ENCODE results near the gene PTH2. TPM values are rescaled to one million over a fixed set of nuclear protein-coding genes. Genes with fewer than 3 reads are reported as not detected.
"Not testable (repeated sequence)": the region's sequence is repeated elsewhere in the genome, so short reads cannot be mapped to it uniquely, and the experiment has no call there.

PTH2 gene
- total RNA-seq, 4 donors from 2014 or later, result not detected

DNA sequence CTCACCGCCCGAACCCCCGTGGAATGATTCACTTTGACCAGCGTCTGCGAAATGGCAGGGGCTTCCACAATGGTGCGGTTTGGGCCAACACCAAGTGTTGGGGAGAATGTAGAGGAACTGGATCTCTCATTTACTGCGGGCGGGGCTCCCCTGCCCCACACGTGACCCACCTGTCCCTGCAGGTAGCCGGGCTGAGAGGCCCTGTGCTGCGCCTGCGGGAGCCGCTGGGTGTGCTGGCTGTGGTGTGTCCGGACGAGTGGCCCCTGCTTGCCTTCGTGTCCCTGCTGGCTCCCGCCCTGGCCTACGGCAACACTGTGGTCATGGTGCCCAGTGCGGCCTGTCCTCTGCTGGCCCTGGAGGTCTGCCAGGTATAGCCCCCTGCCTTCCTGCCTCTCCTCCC lies 45.0 kb upstream of the PTH2 start:
- peak overlapping the region; percentile 51 to 57 for H3K27ac ChIP-seq
- H3K4me3 ChIP-seq, result no peak overlapping the region
- TF ChIP-seq, protein P1, sequence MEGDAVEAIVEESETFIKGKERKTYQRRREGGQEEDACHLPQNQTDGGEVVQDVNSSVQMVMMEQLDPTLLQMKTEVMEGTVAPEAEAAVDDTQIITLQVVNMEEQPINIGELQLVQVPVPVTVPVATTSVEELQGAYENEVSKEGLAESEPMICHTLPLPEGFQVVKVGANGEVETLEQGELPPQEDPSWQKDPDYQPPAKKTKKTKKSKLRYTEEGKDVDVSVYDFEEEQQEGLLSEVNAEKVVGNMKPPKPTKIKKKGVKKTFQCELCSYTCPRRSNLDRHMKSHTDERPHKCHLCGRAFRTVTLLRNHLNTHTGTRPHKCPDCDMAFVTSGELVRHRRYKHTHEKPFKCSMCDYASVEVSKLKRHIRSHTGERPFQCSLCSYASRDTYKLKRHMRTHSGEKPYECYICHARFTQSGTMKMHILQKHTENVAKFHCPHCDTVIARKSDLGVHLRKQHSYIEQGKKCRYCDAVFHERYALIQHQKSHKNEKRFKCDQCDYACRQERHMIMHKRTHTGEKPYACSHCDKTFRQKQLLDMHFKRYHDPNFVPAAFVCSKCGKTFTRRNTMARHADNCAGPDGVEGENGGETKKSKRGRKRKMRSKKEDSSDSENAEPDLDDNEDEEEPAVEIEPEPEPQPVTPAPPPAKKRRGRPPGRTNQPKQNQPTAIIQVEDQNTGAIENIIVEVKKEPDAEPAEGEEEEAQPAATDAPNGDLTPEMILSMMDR (IDR thresholded peaks at IDR 0.05), result no peak
- no peak for TF ChIP-seq POLR2A (IDR thresholded peaks at IDR 0.05)
- no peaks in the 10 kb centered on the region for H3K36me3 ChIP-seq
- H3K9me3 ChIP-seq, result no peaks in the 10 kb centered on the region
- no peak for DNase-seq
- H3K27me3 ChIP-seq, result no peaks in the 10 kb centered on the region
- no peaks in the 10 kb centered on the region for H3K4me1 ChIP-seq
- intact Hi-C loops (cut with DNase I; ENCODE audit: low total_unique reads), result no loop called here

DNA sequence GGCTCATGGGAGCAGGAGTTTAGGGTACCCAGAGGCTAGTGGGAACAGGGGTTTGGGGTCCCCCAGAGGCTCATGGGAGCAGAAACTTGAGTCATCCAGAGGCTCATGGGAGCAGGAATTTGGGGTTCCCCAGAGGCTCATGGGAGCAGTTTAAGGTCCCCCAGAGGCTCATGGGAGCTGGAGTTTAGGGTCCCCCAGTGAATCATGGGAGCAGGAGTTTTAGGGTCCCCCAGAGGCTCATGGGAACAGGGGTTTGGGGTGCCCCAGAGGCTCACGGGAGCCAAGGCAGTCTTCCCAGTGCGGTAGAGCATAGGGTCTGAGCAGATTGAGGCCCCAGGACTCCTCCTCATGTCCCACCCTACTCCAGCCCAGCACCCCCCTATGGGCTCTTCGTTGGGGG lies 42.1 kb upstream of the PTH2 start:
- TF ChIP-seq, protein P1 (IDR thresholded peaks at IDR 0.05), result no peak
- TF ChIP-seq POLR2A (IDR thresholded peaks at IDR 0.05), result no peak
- H3K27ac ChIP-seq, result no peak overlapping the region
- H3K27me3 ChIP-seq, result no peaks in the 10 kb centered on the region
- no peaks in the 10 kb centered on the region for H3K36me3 ChIP-seq
- intact Hi-C loops (cut with DNase I; ENCODE audit: low total_unique reads), result no loop called here
- H3K9me3 ChIP-seq, result no peaks in the 10 kb centered on the region
- no peak for DNase-seq
- no peaks in the 10 kb centered on the region for H3K4me1 ChIP-seq
- H3K4me3 ChIP-seq, result no peak overlapping the region

DNA sequence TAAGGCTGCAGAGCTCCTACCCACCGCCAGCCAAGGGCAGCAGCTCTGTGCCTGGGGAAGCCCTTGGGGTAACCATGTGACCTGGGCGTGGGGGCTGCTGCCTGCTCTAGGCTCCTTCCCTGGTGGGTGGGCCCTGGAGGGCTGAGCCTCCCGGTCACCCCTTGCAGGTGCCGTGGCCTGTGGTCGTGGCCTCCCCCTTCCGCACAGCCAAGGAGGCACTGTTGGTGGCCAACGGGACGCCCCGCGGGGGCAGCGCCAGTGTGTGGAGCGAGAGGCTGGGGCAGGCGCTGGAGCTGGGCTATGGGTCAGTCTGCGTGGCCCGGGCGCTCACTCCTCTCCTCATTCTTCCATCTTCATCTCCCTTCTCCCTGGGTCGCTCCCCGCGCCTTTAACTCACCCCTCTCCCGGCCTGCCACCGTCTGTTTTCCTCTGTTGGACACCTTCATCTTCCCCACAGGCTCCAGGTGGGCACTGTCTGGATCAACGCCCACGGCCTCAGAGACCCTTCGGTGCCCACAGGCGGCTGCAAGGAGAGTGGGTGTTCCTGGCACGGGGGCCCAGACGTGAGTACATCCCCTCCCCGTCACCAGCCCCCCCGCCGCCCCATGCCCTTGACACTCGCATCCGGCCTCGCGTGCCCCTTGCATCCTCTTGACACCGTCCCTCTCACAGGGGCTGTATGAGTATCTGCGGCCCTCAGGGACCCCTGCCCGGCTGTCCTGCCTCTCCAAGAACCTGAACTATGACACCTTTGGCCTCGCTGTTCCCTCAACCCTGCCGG lies 40.9 kb upstream of the PTH2 start:
- no peak for TF ChIP-seq POLR2A (IDR thresholded peaks at IDR 0.05)
- TF ChIP-seq, protein P1 (IDR thresholded peaks at IDR 0.05), result no peak
- H3K36me3 ChIP-seq, result no peaks in the 10 kb centered on the region
- intact Hi-C loops (cut with DNase I; ENCODE audit: low total_unique reads), result no loop called here
- H3K27me3 ChIP-seq, result no peaks in the 10 kb centered on the region
- no peak overlapping the region for H3K4me3 ChIP-seq
- H3K27ac ChIP-seq, result no peak overlapping the region
- H3K9me3 ChIP-seq, result no peaks in the 10 kb centered on the region
- no peaks in the 10 kb centered on the region for H3K4me1 ChIP-seq
- DNase-seq, result no peak

DNA sequence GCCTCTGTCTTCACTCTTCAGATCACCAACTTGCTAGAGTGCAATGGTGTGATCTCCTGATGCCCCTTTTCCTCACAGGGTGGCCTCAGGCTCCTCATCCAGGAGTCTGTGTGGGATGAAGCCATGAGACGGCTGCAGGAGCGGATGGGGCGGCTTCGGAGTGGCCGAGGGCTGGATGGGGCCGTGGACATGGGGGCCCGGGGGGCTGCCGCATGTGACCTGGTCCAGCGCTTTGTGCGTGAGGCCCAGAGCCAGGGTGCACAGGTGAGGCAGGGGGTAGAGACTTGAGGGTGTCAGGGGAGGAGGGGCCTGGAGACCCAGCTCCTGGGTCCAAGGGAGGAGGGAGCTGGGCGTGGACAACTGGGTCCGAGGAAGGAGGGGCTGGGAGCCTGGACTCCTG lies 39.3 kb upstream of the PTH2 start:
- no peaks in the 10 kb centered on the region for H3K36me3 ChIP-seq
- TF ChIP-seq POLR2A (IDR thresholded peaks at IDR 0.05), result no peak
- H3K27ac ChIP-seq, result no peak overlapping the region
- no peaks in the 10 kb centered on the region for H3K4me1 ChIP-seq
- H3K27me3 ChIP-seq, result no peaks in the 10 kb centered on the region
- no peak overlapping the region for H3K4me3 ChIP-seq
- intact Hi-C loops (cut with DNase I; ENCODE audit: low total_unique reads), result no loop called here
- no peaks in the 10 kb centered on the region for H3K9me3 ChIP-seq
- DNase-seq, result no peak

DNA sequence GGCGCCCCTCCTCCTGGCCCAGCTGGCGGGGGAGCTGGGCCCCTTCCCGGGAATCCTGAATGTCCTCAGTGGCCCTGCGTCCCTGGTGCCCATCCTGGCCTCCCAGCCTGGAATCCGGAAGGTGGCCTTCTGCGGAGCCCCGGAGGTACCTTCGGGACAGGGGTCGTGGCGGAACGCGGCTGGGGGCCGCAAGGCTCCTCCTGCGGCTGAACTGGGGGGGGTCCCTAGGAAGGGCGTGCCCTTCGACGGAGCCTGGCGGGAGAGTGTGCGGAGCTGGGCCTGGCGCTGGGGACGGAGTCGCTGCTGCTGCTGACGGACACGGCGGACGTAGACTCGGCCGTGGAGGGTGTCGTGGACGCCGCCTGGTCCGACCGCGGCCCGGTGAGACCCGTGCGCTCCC lies 38.4 kb upstream of the PTH2 start:
- Histone ChIP-seq H3K4me3 (no peak overlapping the region), H3K9me3 (no peaks in the 10 kb centered on the region), H3K4me1 (peaks cover 0 to 2% of the 10 kb centered on the region in 2 donors), H3K27ac (no peak overlapping the region), H3K27me3 (no peaks in the 10 kb centered on the region), H3K36me3 (no peaks in the 10 kb centered on the region)
- no peak for DNase-seq
- intact Hi-C loops (cut with DNase I; ENCODE audit: low total_unique reads), result no loop called here
- no peak for TF ChIP-seq POLR2A (IDR thresholded peaks at IDR 0.05)
- TF ChIP-seq, protein P1 (IDR thresholded peaks at IDR 0.05), result no peak

DNA sequence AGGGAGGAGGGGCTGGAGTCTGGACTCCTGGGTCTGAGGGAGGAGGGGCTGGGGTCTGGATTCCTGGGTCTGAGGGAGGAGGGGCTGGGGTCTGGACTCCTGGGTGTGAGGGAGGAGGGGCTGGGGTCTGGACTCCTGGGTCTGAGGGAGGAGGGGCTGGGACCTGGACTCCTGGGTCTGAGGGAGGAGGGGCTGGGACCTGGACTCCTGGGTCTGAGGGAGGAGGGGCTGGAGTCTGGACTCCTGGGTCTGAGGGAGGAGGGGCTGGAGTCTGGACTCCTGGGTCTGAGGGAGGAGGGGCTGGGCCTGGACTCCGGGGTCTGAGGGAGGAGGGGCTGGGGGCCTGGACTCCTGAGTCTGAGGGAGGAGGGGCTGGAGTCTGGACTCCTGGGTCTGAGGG lies 37.9 kb upstream of the PTH2 start:
- H3K4me1 ChIP-seq; H3K36me3 ChIP-seq; DNase-seq; H3K27ac ChIP-seq; H3K27me3 ChIP-seq; H3K4me3 ChIP-seq; intact Hi-C loops (cut with DNase I; ENCODE audit: low total_unique reads); H3K9me3 ChIP-seq: not testable (repeated sequence)

Measured in uterus (tissue), 4 donors.